Transverse colon (tissue), 4 donors: ENCODE data around the gene WIPF3.

Source experiments
- EP300 ChIP-seq: sonication (generic); formaldehyde crosslinking; IDR thresholded peaks from one replicate; pipeline ENCODE4 v1.6.1; 2017; ENCODE audit warnings: antibody characterized with exemption, low read depth
- POLR2A ChIP-seq: fragments of 450-650 bp; IDR thresholded peaks from one replicate; pipeline ENCODE4 v1.6.1; 2016; ENCODE audit warnings: antibody characterized with exemption, mild to moderate bottlenecking, moderate library complexity
- POLR2AphosphoS5 ChIP-seq, 3 donors: sonication (generic); formaldehyde crosslinking; IDR thresholded peaks; one replicate each; pipeline ENCODE4 v1.6.1; 2016; ENCODE audit warnings: antibody characterized with exemption in 3 of 3
- TF ChIP-seq, protein P1 (sequence below), 5 experiments: fragments of 200-600 bp in 3 of 5; fragments of 450-650 bp in 2 of 5; sonication (generic) in 3 of 5; IDR thresholded peaks; 1 replicate in 2 of 5; 2 replicates in 3 of 5; pipeline ENCODE4 v1.5.1; 2016 to 2017; ENCODE audit warnings: antibody characterized with exemption in 5 of 5, inconsistent platforms in 3 of 5, mild to moderate bottlenecking in 2 of 5, moderate library complexity in 1 of 5

- TF ChIP-seq, protein P1, sequence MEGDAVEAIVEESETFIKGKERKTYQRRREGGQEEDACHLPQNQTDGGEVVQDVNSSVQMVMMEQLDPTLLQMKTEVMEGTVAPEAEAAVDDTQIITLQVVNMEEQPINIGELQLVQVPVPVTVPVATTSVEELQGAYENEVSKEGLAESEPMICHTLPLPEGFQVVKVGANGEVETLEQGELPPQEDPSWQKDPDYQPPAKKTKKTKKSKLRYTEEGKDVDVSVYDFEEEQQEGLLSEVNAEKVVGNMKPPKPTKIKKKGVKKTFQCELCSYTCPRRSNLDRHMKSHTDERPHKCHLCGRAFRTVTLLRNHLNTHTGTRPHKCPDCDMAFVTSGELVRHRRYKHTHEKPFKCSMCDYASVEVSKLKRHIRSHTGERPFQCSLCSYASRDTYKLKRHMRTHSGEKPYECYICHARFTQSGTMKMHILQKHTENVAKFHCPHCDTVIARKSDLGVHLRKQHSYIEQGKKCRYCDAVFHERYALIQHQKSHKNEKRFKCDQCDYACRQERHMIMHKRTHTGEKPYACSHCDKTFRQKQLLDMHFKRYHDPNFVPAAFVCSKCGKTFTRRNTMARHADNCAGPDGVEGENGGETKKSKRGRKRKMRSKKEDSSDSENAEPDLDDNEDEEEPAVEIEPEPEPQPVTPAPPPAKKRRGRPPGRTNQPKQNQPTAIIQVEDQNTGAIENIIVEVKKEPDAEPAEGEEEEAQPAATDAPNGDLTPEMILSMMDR (IDR thresholded peaks at IDR 0.05) = no peak
- TF ChIP-seq POLR2A = no peak
- TF ChIP-seq POLR2AphosphoS5 (IDR thresholded peaks at IDR 0.05) = no peak
- TF ChIP-seq EP300 = no peak
Measured at GRCh38 chr7:29794959-29795629, 11.2 kb upstream of the WIPF3 start.
